ENCODE results near the gene MRI1. TPM values are rescaled to one million over a fixed set of nuclear protein-coding genes. Genes with fewer than 3 reads are reported as not detected.

Gene MRI1
- total RNA-seq, 1 experiment from 2014 or later: 19.5 TPM

GRCh38 chr19:13781547-13781946 lies 17.2 kb downstream of the MRI1 start:
- peaks cover 6% of the 10 kb centered on the region for H3K4me1 ChIP-seq (ENCODE audit: control insufficient read depth, insufficient read depth, low read length)
- CTCF ChIA-PET: no interaction called here
- peak; percentile 59; the same call in 1 of the 2 replicates for ATAC-seq
- no peak for TF ChIP-seq SIN3A (IDR thresholded peaks at IDR 0.05; ENCODE audit: borderline replicate concordance, insufficient read depth, low read depth, low read length)
- TF ChIP-seq, protein P1, sequence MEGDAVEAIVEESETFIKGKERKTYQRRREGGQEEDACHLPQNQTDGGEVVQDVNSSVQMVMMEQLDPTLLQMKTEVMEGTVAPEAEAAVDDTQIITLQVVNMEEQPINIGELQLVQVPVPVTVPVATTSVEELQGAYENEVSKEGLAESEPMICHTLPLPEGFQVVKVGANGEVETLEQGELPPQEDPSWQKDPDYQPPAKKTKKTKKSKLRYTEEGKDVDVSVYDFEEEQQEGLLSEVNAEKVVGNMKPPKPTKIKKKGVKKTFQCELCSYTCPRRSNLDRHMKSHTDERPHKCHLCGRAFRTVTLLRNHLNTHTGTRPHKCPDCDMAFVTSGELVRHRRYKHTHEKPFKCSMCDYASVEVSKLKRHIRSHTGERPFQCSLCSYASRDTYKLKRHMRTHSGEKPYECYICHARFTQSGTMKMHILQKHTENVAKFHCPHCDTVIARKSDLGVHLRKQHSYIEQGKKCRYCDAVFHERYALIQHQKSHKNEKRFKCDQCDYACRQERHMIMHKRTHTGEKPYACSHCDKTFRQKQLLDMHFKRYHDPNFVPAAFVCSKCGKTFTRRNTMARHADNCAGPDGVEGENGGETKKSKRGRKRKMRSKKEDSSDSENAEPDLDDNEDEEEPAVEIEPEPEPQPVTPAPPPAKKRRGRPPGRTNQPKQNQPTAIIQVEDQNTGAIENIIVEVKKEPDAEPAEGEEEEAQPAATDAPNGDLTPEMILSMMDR (IDR thresholded peaks at IDR 0.05): no peak
- no peak for TF ChIP-seq POLR2AphosphoS5 (IDR thresholded peaks at IDR 0.05; ENCODE audit: low read depth, low read length)
- TF ChIP-seq, protein P2, sequence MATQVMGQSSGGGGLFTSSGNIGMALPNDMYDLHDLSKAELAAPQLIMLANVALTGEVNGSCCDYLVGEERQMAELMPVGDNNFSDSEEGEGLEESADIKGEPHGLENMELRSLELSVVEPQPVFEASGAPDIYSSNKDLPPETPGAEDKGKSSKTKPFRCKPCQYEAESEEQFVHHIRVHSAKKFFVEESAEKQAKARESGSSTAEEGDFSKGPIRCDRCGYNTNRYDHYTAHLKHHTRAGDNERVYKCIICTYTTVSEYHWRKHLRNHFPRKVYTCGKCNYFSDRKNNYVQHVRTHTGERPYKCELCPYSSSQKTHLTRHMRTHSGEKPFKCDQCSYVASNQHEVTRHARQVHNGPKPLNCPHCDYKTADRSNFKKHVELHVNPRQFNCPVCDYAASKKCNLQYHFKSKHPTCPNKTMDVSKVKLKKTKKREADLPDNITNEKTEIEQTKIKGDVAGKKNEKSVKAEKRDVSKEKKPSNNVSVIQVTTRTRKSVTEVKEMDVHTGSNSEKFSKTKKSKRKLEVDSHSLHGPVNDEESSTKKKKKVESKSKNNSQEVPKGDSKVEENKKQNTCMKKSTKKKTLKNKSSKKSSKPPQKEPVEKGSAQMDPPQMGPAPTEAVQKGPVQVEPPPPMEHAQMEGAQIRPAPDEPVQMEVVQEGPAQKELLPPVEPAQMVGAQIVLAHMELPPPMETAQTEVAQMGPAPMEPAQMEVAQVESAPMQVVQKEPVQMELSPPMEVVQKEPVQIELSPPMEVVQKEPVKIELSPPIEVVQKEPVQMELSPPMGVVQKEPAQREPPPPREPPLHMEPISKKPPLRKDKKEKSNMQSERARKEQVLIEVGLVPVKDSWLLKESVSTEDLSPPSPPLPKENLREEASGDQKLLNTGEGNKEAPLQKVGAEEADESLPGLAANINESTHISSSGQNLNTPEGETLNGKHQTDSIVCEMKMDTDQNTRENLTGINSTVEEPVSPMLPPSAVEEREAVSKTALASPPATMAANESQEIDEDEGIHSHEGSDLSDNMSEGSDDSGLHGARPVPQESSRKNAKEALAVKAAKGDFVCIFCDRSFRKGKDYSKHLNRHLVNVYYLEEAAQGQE (IDR thresholded peaks at IDR 0.05; ENCODE audit: insufficient read depth in 1 of 2, low read depth in 2 of 2, low read length in 1 of 2): no peak
- no peak for TF ChIP-seq TCF7L2 (IDR thresholded peaks at IDR 0.05; ENCODE audit: low read depth, low read length)
- in situ Hi-C loops (cut with HindIII; ENCODE audit: low pct_unique_long_range_greater_than_20kb, low sequenced_read_pairs): no loop called here
- POLR2A ChIA-PET: no interaction called here
- BruUV-seq (replicated peaks): no TSS peak
- H3K4me3 ChIP-seq (ENCODE audit: low read depth in 2 of 2, low read length in 2 of 2): no peak overlapping the region
- no peaks in the 10 kb centered on the region for H3K27me3 ChIP-seq (ENCODE audit: control insufficient read depth, insufficient read depth, low read length)
- no peak for DNase-seq (ENCODE audit: low read depth, low spot score)
- H3K36me3 ChIP-seq (ENCODE audit: control insufficient read depth, insufficient read depth, low read length): no peaks in the 10 kb centered on the region
- H3K27ac ChIP-seq (ENCODE audit: low read length): no peak overlapping the region
- no peaks in the 10 kb centered on the region for H3K9me3 ChIP-seq (ENCODE audit: control insufficient read depth, insufficient read depth, low read depth, low read length)
- intact Hi-C loops (cut with micrococcal nuclease; ENCODE audit: unreplicated experiment): no loop called here

DNA sequence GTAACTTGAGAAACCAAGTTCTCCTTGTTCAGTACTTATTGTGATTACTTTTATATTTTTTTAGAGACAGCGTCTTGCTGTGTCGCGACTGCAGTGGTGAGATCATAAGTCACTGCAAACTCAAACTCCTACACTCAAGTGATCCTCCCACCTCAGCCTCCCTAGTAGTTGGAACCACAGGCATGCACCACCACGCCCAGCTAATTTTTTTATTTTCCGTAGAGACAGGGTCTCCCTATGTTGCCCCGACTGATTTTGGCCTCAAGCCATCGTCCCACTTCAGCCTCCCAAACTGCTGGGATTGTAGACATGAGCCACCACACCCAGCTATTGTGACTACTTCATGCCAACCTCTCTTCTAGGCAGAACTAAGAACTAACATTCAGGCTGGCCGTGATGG lies 18.2 kb downstream of the MRI1 start:
- CTCF ChIA-PET: interaction anchor here (0.7 kb wide), 1 partner anchor 76 kb away, joined by 7 read pairs; no protein-coding TSS in a partner anchor
- ATAC-seq: no peak
- no peaks in the 10 kb centered on the region for H3K9me3 ChIP-seq (ENCODE audit: control insufficient read depth, insufficient read depth, low read depth, low read length)
- TF ChIP-seq, protein P2 (IDR thresholded peaks at IDR 0.05; ENCODE audit: insufficient read depth in 1 of 2, low read depth in 2 of 2, low read length in 1 of 2): no peak
- TF ChIP-seq, protein P1 (IDR thresholded peaks at IDR 0.05): no peak
- TF ChIP-seq SIN3A (IDR thresholded peaks at IDR 0.05; ENCODE audit: borderline replicate concordance, insufficient read depth, low read depth, low read length): no peak
- TF ChIP-seq TCF7L2 (IDR thresholded peaks at IDR 0.05; ENCODE audit: low read depth, low read length): no peak
- TF ChIP-seq POLR2AphosphoS5 (IDR thresholded peaks at IDR 0.05; ENCODE audit: low read depth, low read length): no peak
- intact Hi-C loops (cut with micrococcal nuclease; ENCODE audit: unreplicated experiment): no loop called here
- no peaks in the 10 kb centered on the region for H3K36me3 ChIP-seq (ENCODE audit: control insufficient read depth, insufficient read depth, low read length)
- POLR2A ChIA-PET: no interaction called here
- H3K27me3 ChIP-seq (ENCODE audit: control insufficient read depth, insufficient read depth, low read length): no peaks in the 10 kb centered on the region
- in situ Hi-C loops (cut with HindIII; ENCODE audit: low pct_unique_long_range_greater_than_20kb, low sequenced_read_pairs): no loop called here
- H3K4me3 ChIP-seq (ENCODE audit: low read depth in 2 of 2, low read length in 2 of 2): no peak overlapping the region
- H3K4me1 ChIP-seq (ENCODE audit: control insufficient read depth, insufficient read depth, low read length): peaks cover 6% of the 10 kb centered on the region
- no peak overlapping the region for H3K27ac ChIP-seq (ENCODE audit: low read length)
- no peak for DNase-seq (ENCODE audit: low read depth, low spot score)
- no TSS peak for BruUV-seq (replicated peaks)
